ENCODE results near the gene UGGT1.

GRCh38 chr2:128109243-128109642 is 18.2 kb downstream of the UGGT1 start:
- TF ChIP-seq CTCF (IDR thresholded peaks at IDR 0.05): no peak
- no peak for TF ChIP-seq EP300 (IDR thresholded peaks at IDR 0.05)
